LNCaP clone FGC (cell line): ENCODE results near the gene BGLAP.

Source experiments
- DNase-seq: peaks from one replicate; pipeline ENCODE4 v3.0.0-alpha.2; 2011; ENCODE audit warnings: low read depth
- H3K4me3 ChIP-seq: 2 replicates; pipeline ENCODE4 v1.5.1; 2011; ENCODE audit warnings: mild to moderate bottlenecking, low read depth, low read length, control low read depth
- TF ChIP-seq, protein P1 (sequence below): IDR thresholded peaks from 2 replicates; pipeline ENCODE4 v1.5.1; 2012; ENCODE audit warnings: mild to moderate bottlenecking; ENCODE audit not compliant: control insufficient read depth, insufficient read depth; ENCODE audit errors: extremely low read depth

Gene BGLAP

DNA sequence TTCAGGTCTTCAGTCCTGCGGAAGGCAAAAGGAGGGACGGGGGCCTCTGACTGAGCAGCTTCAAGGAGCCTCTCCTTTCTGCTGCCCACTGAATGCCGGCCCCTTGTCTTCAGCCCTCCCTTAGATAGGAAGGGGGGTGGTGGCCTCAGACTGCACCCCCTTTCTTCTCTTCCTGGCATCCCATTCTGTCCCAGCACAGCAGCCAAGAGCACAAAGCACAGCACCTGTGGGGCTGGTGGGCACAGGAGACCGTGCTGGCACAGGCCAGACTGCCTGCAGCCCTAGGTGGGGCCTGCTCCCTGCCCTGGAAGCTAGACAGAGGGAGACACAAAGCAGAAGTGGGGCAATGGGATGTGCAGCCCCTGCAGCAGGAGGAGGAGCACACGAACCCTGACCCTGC lies 7.6 kb downstream of the BGLAP start:
- no peak for DNase-seq
- no peak overlapping the region for H3K4me3 ChIP-seq
- TF ChIP-seq, protein P1, sequence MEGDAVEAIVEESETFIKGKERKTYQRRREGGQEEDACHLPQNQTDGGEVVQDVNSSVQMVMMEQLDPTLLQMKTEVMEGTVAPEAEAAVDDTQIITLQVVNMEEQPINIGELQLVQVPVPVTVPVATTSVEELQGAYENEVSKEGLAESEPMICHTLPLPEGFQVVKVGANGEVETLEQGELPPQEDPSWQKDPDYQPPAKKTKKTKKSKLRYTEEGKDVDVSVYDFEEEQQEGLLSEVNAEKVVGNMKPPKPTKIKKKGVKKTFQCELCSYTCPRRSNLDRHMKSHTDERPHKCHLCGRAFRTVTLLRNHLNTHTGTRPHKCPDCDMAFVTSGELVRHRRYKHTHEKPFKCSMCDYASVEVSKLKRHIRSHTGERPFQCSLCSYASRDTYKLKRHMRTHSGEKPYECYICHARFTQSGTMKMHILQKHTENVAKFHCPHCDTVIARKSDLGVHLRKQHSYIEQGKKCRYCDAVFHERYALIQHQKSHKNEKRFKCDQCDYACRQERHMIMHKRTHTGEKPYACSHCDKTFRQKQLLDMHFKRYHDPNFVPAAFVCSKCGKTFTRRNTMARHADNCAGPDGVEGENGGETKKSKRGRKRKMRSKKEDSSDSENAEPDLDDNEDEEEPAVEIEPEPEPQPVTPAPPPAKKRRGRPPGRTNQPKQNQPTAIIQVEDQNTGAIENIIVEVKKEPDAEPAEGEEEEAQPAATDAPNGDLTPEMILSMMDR: no peak

DNA sequence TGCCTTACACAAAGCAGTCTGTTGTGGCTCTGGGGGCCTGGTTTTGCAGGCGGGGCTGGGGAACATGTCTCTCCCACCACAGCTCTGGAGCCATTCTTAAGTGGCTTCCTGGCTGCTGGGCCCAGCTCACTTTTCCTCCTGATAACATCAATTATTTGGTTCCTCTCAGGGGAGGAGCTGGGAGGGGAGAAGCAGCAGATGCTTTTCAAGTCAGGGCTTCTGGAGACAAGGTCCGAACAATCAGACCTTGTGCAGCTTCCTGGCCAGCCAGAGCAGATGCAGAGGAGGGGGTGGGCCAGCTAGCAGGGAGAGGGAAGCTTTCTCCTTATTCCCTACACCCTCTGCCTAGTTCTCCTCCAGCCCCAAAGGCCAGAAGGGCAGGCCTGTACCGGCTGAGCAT lies 9.5 kb downstream of the BGLAP start:
- no peak for DNase-seq
- no peak overlapping the region for H3K4me3 ChIP-seq
- TF ChIP-seq, protein P1: no peak

DNA sequence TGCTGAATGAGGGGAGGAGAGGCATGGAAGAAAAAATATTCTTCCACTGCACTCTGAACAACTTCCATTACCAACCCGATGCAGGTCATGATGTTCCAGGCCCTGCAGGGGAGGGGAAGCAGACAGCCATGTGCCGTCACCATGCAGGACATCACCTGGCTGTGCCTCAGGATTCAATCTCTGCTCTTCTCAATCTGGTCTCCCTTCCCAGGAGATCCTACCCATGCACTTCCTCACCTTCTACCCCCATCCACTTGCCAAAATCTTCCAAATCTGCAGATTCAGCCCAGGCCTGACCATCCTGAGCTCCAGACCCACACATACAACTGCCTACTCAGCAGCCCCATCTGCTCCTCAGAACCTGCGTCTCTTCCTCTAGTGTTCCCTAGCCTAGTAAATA lies 11.7 kb downstream of the BGLAP start:
- DNase-seq: no peak
- TF ChIP-seq, protein P1: no peak
- H3K4me3 ChIP-seq: no peak overlapping the region

DNA sequence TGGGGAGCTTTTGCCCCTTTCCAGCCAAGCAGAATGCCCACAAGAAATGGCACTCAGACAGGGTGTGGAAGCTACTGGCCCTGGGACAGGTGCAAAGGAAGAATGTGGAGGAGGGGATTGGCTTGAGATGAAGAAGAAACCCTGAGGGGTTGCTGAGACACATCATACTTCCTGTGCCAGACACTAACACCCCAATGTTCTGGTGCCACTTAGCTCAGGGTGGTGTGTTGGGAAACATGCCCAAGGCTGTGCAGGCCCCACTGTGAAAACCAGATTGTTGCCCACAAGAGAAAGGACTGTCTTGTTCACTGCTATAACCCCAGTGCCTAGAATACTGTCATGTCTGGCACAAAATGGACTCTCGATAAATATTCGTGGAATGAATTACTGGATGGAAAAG lies 15.7 kb downstream of the BGLAP start:
- DNase-seq: no peak
- TF ChIP-seq, protein P1: no peak
- no peak overlapping the region for H3K4me3 ChIP-seq

DNA sequence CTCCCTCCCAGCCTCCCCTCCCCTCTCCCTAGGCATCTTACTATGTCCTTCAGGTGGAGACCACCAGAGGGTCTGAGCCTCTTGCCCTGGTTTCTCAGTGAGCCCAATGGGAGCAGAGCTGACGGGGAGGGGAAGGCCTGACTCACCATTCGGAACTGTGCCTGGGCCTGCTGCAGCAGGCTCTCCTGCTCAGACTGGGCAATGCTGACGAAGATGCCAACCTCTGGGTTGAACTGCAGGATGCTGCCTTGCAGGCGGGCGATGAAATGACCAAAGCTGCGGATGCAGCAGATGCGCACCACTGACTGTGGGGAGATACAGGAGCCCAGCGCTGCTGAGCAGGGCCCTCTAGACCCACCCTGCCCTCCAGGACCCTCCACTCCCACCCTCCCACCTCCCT lies 16.9 kb downstream of the BGLAP start:
- TF ChIP-seq, protein P1: no peak
- no peak for DNase-seq
- no peak overlapping the region for H3K4me3 ChIP-seq

DNA sequence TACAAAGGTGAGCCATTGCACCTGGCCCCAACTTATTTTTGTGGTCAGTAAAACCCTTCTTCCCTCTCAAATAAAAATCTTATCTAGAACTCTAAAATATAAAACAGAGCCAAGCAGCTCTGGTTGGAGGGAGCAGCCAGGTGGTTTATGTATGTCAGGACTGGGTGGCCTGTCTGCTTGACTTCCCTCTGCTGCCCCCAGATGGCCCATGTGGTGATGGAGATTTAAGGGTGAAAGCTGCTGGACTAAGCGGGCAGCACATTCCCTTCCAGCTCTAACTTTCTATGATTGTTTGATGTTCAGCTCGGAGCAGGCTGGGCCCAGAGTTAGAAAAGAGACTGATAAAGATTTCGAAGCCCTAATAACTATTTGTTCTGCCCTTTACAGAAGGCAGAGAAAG lies 17.8 kb downstream of the BGLAP start:
- no peak for DNase-seq
- TF ChIP-seq, protein P1: no peak

DNA sequence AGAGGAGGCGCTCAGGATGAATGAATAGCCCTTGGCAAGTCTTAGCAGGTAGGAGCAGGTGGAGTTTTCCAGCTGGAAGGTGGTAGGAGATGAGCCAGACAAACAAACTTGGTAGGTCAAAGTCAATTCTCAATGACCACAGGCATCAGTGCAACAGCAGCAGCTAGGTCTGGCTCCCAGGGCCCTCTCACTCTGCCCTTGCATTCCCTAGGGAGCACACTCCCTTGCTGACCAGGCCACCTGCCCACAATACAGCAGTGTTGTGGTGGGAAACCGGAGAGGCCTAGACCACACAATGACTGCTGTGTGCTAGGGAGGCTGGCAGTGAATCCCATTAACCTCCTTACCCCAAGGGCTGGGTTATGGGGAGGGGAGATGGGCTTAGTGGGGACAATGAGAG lies 18.9 kb downstream of the BGLAP start:
- H3K4me3 ChIP-seq: no peak overlapping the region
- DNase-seq: no peak
- TF ChIP-seq, protein P1: no peak

More for the DNA sequence above, 17.8 kb downstream of the BGLAP start:
- no peak overlapping the region for H3K4me3 ChIP-seq
